ENCODE results near the gene VPS26B.
"Not testable (repeated sequence)": the region's sequence is repeated elsewhere in the genome, so short reads cannot be mapped to it uniquely, and the experiment has no call there.

The VPS26B gene

DNA sequence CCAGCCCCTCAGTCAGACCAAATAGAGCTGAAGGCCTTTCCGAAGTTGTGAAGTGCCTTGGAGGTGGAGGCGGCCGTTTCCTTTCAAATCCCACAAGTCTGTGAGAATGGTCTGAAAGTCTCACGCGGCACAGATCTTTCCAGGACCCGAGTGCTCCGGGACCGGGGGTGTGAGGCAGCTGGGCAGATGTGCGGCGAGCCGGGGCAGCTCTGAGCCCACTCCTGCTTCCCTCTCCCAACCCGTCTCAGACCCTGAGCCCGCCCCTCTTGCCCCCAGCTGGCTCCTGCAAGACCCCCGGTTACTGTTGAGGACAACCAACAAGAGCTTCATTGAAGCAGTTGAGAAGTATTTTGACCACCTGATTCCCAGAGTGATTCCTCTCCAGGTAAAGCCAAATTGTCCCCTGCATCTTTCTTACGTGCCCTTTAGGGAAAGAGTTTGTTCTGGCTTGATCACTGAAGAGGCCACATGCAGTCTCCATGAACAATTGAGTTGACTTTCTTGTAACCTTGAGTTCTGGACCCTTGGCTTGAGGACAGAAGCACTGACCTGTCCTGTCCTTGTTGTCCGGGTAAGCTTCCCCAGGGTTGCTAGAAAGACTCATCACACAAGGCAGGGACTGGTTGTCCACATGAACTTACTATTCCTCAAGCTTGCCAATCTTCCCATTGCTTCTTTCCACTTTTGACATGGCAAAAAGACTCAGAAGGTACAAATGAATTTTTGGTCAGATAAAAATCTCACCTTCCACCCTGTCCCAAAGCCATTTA, 59.2 kb downstream of the VPS26B start:
- FAIRE-seq = no peak

DNA sequence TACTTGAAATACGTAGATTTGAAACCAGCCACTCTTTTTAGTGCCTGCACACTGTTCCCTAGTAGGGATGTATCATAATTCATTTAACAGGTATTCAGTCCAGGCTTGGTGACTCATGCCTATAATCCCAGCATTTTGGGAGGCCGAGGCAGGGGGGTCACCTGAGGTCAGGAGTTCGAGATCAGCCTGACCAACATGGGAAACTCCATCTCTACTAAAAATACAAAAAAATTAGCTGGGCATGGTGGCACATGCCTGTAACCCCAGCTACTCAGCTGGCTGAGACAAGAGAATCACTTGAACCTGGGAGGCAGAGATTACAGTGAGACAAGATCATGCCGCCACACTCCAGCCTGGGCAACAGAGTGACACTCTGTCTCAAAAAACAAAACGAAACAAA, 59.9 kb downstream of the VPS26B start:
- not testable (repeated sequence) for FAIRE-seq

DNA sequence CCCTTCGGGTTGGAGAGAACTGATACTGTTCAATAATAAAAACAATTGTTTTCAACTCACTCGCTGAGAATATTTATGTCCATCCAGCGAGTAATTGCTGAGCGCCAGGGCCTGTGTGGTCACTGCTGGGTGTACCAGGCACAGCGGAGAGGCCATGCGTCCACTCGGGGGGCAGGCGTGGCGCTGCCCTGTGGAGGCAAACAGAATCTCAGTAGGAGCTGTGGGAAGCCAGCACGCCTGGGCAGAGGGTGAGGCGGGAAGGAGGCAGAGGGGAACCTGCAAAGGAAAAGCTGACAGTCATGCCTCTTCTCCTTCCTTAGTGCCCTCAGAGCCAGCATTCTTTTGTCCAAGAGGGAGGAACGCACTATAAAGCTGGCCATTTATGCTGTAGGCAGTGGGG, 63.1 kb downstream of the VPS26B start:
- FAIRE-seq = no peak

DNA sequence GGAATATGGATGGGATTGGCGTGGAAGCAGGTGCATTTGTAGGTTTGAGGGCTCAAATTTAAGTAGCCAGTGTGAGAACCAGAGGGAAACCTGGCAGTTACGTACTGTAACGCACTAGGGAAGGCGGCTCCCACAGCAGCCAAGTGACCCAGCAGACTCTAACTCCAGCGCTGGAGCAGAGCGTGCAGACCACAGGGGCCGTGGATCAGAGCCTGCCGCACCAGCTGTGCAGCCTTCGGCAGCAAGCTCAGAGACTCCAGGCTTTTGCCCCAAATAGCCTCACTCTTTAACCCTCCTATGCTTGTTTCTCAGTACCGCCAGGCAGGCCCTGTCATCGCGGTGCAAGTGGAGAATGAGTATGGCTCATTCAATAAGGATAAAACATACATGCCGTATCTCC, 64.0 kb downstream of the VPS26B start:
- no peak for FAIRE-seq

DNA sequence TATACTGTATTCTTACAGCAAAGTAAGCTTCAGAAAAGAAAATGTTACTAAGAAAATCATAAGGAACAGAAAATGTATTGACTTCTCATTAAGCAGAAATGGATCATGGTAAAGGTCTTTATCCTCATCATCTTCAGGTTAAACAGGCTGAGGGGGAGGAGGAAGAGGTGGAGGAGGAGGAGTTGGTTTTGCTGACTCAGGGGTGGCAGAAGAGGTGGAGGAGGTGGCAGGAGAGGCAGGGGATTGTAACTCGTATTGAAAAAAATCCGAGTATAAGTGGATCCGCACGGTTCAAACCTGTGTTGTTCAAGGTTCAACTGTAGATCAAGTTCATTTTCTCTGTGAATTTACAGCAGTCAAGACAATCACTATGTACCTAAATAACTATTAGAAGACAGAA, 64.7 kb downstream of the VPS26B start:
- FAIRE-seq = no peak

DNA sequence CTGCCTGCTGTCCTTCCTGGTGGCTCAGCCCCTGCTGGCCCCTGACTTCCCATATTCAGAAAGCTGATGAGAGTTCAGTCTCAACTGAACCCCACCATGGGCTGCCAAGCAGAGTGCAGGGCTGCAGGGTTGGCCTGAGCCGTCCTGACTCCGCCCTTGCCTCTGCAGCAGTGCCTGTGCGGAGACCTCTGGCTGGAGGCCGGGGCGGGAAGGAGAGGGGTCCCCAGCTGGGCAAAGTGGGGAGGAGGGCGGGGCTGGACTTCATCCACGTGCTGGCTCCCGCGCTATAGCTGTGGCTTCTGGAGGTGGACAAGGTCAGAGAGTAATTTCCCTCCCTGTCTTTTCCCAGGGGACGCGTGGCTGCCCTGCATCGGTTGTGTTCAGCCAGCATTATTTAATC, 65.3 kb downstream of the VPS26B start:
- FAIRE-seq = no peak

DNA sequence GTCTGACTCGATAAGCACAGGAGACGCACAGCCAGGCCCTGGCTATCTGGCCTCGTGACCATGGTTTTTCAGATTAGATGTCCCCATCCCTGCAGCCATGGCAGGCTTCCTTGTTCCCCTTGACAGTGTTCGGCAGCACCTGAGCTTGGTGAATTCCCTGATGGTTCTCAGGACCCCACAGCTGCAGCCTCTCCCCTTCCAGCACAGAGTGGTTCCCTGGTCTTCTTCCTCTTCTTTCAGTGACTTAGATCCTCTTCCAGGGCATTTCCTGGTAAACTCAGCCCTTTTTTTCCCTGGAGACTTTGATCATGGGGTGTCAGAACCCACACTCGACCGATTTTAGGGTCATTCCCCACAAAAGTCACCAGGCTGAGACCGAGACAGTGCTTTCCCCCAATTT, 66.2 kb downstream of the VPS26B start:
- FAIRE-seq = no peak

DNA sequence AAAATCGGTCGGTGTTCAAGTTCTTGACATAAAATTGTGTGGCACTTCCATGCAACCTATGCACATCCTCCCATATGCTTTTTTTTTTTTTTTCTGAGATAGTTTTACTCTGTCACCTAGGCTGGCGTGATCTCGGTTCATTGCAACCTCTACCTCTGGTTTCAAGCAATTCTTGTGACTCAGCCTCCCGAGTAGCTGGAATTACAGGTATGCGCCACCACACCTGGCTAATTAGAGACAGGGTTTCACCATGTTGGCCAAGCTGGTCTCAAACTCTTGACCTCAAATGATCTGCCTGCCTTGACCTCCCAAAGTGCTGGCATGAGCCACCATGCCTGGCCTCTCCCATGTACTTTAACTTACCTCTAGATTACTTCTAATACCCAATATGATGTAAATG, 66.7 kb downstream of the VPS26B start:
- FAIRE-seq = no peak

DNA sequence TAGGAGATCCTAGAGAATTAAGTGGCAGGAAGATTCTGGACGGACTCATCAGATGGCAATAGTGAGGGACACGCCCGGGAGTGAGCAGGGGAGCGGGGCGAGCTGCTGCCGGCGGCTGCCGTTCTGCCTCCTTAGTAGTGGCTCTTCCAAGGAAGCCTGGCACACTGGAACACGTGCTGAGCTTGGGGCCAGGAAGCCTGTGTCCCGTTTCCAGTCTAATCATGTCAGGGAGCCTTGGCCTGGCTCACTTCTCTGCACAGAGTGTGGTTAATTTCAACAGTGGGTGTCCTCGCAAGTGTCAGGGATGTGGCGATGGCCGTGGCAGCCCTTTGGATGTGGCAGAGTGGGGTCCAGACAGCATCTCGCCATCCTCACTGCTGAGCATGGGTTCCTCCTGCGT, 68.2 kb downstream of the VPS26B start:
- FAIRE-seq = no peak

DNA sequence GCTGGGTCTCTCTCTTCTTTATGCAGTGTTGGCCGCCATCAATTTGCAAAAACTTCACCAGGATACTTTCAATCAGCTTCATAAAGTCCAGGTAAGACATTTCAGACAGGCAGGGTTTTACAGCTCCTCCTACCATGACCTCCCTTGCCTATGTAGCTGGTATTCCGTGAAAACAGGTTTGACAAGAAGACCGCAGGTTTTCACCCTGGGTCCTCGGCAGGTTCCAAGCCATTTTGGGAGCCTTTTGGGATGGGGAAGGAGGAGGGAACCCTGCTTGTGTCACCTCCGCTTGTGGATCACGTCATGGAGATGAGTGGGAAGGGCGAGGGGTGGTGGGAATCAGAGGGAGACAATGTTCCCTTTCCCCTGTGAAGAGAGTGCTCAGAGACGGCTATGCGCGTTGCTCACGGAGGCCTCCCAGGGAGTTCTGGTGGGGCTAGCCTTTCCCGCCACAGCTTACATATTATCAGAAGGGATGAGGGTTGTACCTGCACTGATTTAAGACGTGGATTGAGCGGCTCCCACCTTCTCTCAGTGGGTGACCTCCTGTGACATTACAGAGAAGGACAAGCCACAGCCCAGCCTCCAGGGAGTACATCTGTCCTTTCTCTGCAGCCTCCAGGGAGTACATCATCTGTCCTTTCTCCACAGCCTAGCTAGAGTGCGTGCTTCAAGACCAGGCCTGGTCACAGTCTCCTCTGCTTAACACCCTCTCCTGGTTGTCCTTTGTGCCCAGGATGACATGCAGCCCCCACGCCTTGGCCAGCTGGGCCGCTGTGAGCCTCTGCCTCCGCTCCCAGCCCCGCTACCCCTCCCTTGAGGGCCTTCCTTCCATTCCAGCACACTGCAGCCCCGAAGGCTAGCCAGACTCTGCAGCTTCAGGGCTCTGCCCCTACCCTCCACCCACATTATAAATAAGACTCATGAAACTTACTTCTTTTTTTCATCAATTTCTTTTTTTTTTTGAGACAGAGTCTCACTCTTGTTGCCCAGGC, 68.9 kb downstream of the VPS26B start:
- FAIRE-seq = no peak

DNA sequence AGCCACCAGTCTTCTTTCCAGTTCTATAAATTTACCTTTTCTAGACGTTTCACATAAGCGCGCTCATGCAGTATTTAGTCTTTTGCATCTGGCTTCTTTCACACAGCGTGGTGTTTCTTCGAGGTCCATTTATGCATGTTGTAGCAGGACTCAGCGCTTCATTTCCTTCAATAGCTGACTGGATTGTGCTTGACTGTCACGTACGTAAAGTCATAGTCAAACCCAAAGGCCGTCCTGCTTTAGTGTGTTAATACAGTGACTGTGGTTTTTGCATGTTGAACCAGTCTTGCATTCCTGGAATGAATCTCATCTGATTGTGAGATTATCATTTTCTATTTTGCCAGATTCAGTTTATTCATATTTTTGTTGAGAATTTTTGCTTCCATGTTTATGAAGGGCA, 70.2 kb downstream of the VPS26B start:
- no peak for FAIRE-seq

Measured in G401.6 (cell line).